GM19043 (cell line): ENCODE data around the gene ERCC6L2.

Experiments
- ATAC-seq: cut with Tn5 transposase; IDR thresholded peaks from one replicate; pipeline ENCODE4 v1.9.1; 2021; ENCODE audit warnings: low read depth; ENCODE audit not compliant: unreplicated experiment

ERCC6L2 gene

GRCh38 chr9:95912773-95913172, 37.3 kb downstream of the ERCC6L2 start:
- no peak for ATAC-seq

GRCh38 chr9:95920017-95920416, 44.5 kb downstream of the ERCC6L2 start:
- ATAC-seq: no peak

- ATAC-seq: no peak
These were observed 48.3 kb downstream of the ERCC6L2 start for GRCh38 chr9:95923794-95924193.

- ATAC-seq: no peak
These were observed 49.5 kb downstream of the ERCC6L2 start for GRCh38 chr9:95924987-95925386.

- ATAC-seq: no peak
These were observed 51.9 kb downstream of the ERCC6L2 start for GRCh38 chr9:95927271-95928004.

- ATAC-seq: no peak
These were observed 54.8 kb downstream of the ERCC6L2 start for GRCh38 chr9:95930277-95930676.

- no peak for ATAC-seq
These were observed 60.5 kb downstream of the ERCC6L2 start for GRCh38 chr9:95935861-95936578.

- ATAC-seq: no peak
These were observed 61.1 kb downstream of the ERCC6L2 start for GRCh38 chr9:95936579-95937075.

GRCh38 chr9:95937131-95937530, 61.6 kb downstream of the ERCC6L2 start:
- no peak for ATAC-seq

GRCh38 chr9:95938724-95939123, 63.2 kb downstream of the ERCC6L2 start:
- no peak for ATAC-seq

- ATAC-seq: no peak
These were observed 64.0 kb downstream of the ERCC6L2 start for GRCh38 chr9:95939472-95939871.

GRCh38 chr9:95940265-95940664, 64.8 kb downstream of the ERCC6L2 start:
- ATAC-seq: no peak

GRCh38 chr9:95942016-95942415, 66.5 kb downstream of the ERCC6L2 start:
- no peak for ATAC-seq

GRCh38 chr9:95947118-95947517, 71.6 kb downstream of the ERCC6L2 start:
- no peak for ATAC-seq

GRCh38 chr9:95952471-95952870, 77.0 kb downstream of the ERCC6L2 start:
- no peak for ATAC-seq

- no peak for ATAC-seq
These were observed 78.5 kb downstream of the ERCC6L2 start for GRCh38 chr9:95953986-95954385.

GRCh38 chr9:95954940-95955339, 79.4 kb downstream of the ERCC6L2 start:
- ATAC-seq: no peak

- ATAC-seq: no peak
These were observed 87.4 kb downstream of the ERCC6L2 start for GRCh38 chr9:95962936-95963335.

- ATAC-seq: no peak
These were observed 88.2 kb downstream of the ERCC6L2 start for GRCh38 chr9:95963659-95964058.

GRCh38 chr9:95966306-95966705, 90.8 kb downstream of the ERCC6L2 start:
- no peak for ATAC-seq

GRCh38 chr9:95970317-95970716, 94.8 kb downstream of the ERCC6L2 start:
- no peak for ATAC-seq

GRCh38 chr9:95971815-95972214, 96.3 kb downstream of the ERCC6L2 start:
- ATAC-seq: no peak
